GM19463 (cell line): ENCODE data around the gene ANXA6.

Experiments
- ATAC-seq: cut with Tn5 transposase; IDR thresholded peaks from one replicate; pipeline ENCODE4 v1.9.1; 2021; ENCODE audit warnings: mild to moderate bottlenecking, moderate library complexity; ENCODE audit not compliant: unreplicated experiment

The ANXA6 gene

GRCh38 chr5:151106043-151106442 lies 51.5 kb downstream of the ANXA6 start:
- no peak for ATAC-seq

- no peak for ATAC-seq
Measured at GRCh38 chr5:151105561-151105960, 52.0 kb downstream of the ANXA6 start.

- no peak for ATAC-seq
Measured at GRCh38 chr5:151104795-151105194, 52.8 kb downstream of the ANXA6 start.

- ATAC-seq: no peak
Measured at GRCh38 chr5:151101746-151102145, 55.8 kb downstream of the ANXA6 start.

GRCh38 chr5:151101151-151101550 lies 56.4 kb downstream of the ANXA6 start:
- ATAC-seq: no peak

GRCh38 chr5:151100681-151101080 lies 56.9 kb downstream of the ANXA6 start:
- ATAC-seq: no peak

- no peak for ATAC-seq
Measured at GRCh38 chr5:151098768-151099121, 58.8 kb downstream of the ANXA6 start.

- peak; percentile 42 for ATAC-seq
Measured at GRCh38 chr5:151097820-151098767, 59.5 kb downstream of the ANXA6 start.

- no peak for ATAC-seq
Measured at GRCh38 chr5:151097061-151097460, 60.5 kb downstream of the ANXA6 start.

- ATAC-seq: no peak
Measured at GRCh38 chr5:151096001-151096373, 61.6 kb downstream of the ANXA6 start.

GRCh38 chr5:151095341-151096000 lies 62.1 kb downstream of the ANXA6 start:
- no peak for ATAC-seq

GRCh38 chr5:151094852-151095245 lies 62.7 kb downstream of the ANXA6 start:
- ATAC-seq: no peak

- ATAC-seq: peak; percentile 74
Measured at GRCh38 chr5:151094030-151094851, 63.3 kb downstream of the ANXA6 start.

- ATAC-seq: peak; percentile 1
Measured at GRCh38 chr5:151093476-151093889, 64.1 kb downstream of the ANXA6 start.

GRCh38 chr5:151092762-151093161 lies 64.8 kb downstream of the ANXA6 start:
- ATAC-seq: no peak

- no peak for ATAC-seq
Measured at GRCh38 chr5:151089726-151090125, 67.9 kb downstream of the ANXA6 start.

GRCh38 chr5:151088986-151089385 lies 68.6 kb downstream of the ANXA6 start:
- no peak for ATAC-seq

GRCh38 chr5:151087486-151087885 lies 70.1 kb downstream of the ANXA6 start:
- ATAC-seq: no peak

GRCh38 chr5:151086905-151087360 lies 70.6 kb downstream of the ANXA6 start:
- ATAC-seq: peak; percentile 72

GRCh38 chr5:151086192-151086869 lies 71.2 kb downstream of the ANXA6 start:
- no peak for ATAC-seq
